Measurements from ENCODE around the gene PKHD1. TPM values are rescaled to one million over a fixed set of nuclear protein-coding genes. Genes with fewer than 3 reads are reported as not detected.

PKHD1 gene
- polyA plus RNA-seq, 1 experiment: not detected

DNA sequence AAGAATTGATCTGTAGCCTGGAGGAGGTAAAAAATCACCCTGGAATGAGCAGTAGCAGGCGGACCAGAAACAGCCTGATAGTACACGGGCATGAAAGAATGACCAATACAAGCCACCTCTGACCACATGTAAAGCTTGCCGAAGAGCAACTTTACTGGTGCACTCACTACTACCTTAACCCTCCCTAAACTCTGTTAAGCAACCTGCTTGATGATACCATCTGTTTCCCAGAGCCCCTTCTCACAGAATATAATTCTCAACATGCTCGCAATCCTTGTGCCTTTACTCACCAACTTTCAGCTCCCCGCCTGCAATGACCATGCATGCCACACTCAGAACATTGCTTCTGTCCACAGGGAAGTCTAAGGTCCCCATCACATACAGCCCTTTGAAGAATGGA, 296.5 kb downstream of the PKHD1 start:
- TF ChIP-seq, protein P1, sequence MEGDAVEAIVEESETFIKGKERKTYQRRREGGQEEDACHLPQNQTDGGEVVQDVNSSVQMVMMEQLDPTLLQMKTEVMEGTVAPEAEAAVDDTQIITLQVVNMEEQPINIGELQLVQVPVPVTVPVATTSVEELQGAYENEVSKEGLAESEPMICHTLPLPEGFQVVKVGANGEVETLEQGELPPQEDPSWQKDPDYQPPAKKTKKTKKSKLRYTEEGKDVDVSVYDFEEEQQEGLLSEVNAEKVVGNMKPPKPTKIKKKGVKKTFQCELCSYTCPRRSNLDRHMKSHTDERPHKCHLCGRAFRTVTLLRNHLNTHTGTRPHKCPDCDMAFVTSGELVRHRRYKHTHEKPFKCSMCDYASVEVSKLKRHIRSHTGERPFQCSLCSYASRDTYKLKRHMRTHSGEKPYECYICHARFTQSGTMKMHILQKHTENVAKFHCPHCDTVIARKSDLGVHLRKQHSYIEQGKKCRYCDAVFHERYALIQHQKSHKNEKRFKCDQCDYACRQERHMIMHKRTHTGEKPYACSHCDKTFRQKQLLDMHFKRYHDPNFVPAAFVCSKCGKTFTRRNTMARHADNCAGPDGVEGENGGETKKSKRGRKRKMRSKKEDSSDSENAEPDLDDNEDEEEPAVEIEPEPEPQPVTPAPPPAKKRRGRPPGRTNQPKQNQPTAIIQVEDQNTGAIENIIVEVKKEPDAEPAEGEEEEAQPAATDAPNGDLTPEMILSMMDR (IDR thresholded peaks at IDR 0.05; ENCODE audit: low read depth, low read length): no peak
- no peaks in the 10 kb centered on the region for H3K27me3 ChIP-seq (ENCODE audit: control insufficient read depth, insufficient read depth, low read length)
- POLR2A ChIA-PET: no interaction called here
- CTCF ChIA-PET: no interaction called here
- peaks cover 3% of the 10 kb centered on the region; the same call in 1 of the 2 replicates for H3K9me3 ChIP-seq (ENCODE audit: control insufficient read depth, insufficient read depth, low read length)
- H3K4me3 ChIP-seq (ENCODE audit: low read depth, low read length): no peak overlapping the region
- DNase-seq (ENCODE audit: low read depth, low spot score): no peak
- H3K27ac ChIP-seq (ENCODE audit: low read depth, low read length): no peak overlapping the region

DNA sequence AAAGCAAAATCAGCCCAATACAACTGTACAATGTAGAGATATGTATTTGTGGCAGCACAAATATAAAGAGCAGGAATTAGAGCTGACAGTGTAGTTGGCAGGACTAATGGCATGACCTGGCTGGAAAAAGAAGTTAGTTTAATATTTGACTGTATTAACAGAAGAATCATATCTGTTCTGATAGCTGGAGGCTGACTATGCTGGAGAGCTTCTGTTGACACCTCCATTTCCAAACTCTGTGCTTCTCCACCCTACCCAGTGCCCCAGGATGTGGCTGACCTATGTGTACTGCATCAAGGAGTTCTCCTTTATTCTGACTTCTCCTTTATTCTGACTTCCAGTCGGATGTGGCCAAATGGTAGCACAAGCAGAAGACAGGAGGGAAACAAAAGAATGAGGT, 299.3 kb downstream of the PKHD1 start:
- Histone ChIP-seq H3K27ac (ENCODE audit: low read depth, low read length) (no peak overlapping the region), H3K4me3 (ENCODE audit: low read depth, low read length) (no peak overlapping the region), H3K27me3 (ENCODE audit: control insufficient read depth, insufficient read depth, low read length) (no peaks in the 10 kb centered on the region), H3K9me3 (ENCODE audit: control insufficient read depth, insufficient read depth, low read length) (no peaks in the 10 kb centered on the region; the same call in 1 of the 2 replicates)
- ChIA-PET CTCF (no interaction called here), POLR2A (no interaction called here)
- DNase-seq (ENCODE audit: low read depth, low spot score): no peak
- TF ChIP-seq, protein P1 (IDR thresholded peaks at IDR 0.05; ENCODE audit: low read depth, low read length): no peak

DNA sequence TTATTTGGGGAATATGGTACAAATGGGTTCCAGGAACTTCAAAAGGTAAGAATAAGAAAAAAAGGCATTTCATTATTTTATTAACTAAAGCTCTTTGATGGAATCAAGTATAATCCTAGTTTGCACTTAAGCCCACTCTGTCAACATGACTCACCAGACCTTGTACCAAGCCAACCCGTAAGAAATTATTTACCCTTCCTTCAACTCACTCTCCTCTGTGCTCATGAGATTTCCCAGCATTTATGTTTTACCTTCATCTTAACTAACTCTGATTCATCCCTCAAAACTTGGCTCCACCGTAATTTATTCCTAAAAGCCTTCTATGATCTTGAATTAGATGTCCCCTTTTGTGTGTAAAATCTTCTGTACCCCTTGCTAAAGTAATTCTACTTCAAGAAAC, 308.7 kb downstream of the PKHD1 start:
- no peak for DNase-seq (ENCODE audit: low read depth, low spot score)
- no peaks in the 10 kb centered on the region for H3K9me3 ChIP-seq (ENCODE audit: control insufficient read depth, insufficient read depth, low read length)
- no peak overlapping the region for H3K27ac ChIP-seq (ENCODE audit: low read depth, low read length)
- CTCF ChIA-PET: no interaction called here
- TF ChIP-seq, protein P1 (IDR thresholded peaks at IDR 0.05; ENCODE audit: low read depth, low read length): no peak
- no peaks in the 10 kb centered on the region for H3K27me3 ChIP-seq (ENCODE audit: control insufficient read depth, insufficient read depth, low read length)
- no peak overlapping the region for H3K4me3 ChIP-seq (ENCODE audit: low read depth, low read length)
- POLR2A ChIA-PET: no interaction called here

DNA sequence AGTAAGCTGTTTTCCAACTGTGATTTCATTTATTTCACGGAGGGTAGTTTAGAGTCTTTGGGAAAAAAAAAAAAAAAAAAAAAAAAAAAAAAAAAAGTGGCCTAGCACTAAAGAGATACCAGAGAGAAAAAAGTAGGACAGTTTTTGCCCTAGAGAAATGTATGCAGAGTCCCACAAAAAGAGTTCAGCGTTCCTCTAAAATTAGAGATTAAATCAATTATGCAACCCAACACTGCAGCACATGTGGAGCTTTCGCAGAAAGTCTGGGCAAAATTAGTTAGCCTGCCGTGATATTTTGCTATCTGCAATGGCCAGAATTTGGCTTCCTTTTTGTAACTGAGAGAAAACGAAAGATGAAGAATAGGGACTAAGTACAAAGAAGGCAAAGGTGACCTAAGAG, 309.8 kb downstream of the PKHD1 start:
- Histone ChIP-seq H3K9me3 (ENCODE audit: control insufficient read depth, insufficient read depth, low read length) (no peaks in the 10 kb centered on the region), H3K4me3 (ENCODE audit: low read depth, low read length) (no peak overlapping the region), H3K27ac (ENCODE audit: low read depth, low read length) (no peak overlapping the region), H3K27me3 (ENCODE audit: control insufficient read depth, insufficient read depth, low read length) (no peaks in the 10 kb centered on the region)
- CTCF ChIA-PET: no interaction called here
- DNase-seq (ENCODE audit: low read depth, low spot score): no peak
- TF ChIP-seq, protein P1 (IDR thresholded peaks at IDR 0.05; ENCODE audit: low read depth, low read length): no peak
- POLR2A ChIA-PET: no interaction called here

DNA sequence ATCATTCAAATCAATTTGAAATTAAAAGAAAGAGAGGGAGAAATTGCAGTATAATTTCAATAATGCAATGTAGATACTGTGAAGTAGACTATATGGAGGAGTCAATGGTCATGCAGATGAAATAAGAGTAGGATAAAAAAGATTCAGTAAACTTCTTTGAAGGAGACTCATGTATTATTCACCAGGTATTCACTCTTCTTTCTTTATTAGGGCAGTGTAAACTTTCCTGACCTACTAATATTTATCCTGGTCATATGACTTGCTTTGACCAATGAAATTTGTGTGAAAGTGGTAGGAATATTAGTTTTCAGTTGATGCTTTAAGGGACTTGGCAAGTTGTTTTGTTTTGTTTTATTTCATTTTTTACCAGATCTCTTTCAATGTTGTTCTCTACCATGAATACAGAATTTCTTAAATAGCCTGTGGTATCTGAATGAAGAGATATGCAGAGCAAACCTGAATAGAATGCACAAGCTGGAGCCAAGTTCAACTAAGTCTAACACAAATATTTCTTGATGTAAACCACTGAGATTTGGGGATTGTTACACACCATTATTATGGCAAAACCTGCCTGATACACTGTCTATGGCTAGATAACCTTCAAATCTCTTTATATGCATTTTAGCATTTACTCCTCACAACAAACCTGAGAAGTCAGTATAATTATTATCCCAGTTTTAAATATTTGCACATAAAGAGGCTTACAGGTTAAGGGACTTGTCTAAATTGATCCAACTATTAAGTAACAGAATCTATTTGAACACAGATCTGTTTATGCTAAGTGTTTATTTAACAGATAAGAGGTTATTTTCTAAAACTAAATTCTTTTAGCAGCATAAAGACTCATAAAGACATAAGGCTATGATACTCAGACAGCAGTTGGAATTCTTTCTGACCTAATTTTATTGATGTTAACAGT, 311.2 kb downstream of the PKHD1 start:
- no peak for DNase-seq (ENCODE audit: low read depth, low spot score)
- ChIA-PET POLR2A (no interaction called here), CTCF (no interaction called here)
- Histone ChIP-seq H3K27ac (ENCODE audit: low read depth, low read length) (no peak overlapping the region), H3K27me3 (ENCODE audit: control insufficient read depth, insufficient read depth, low read length) (no peaks in the 10 kb centered on the region), H3K4me3 (ENCODE audit: low read depth, low read length) (no peak overlapping the region), H3K9me3 (ENCODE audit: control insufficient read depth, insufficient read depth, low read length) (no peaks in the 10 kb centered on the region)
- TF ChIP-seq, protein P1 (IDR thresholded peaks at IDR 0.05; ENCODE audit: low read depth, low read length): no peak
